ENCODE data around the gene COL15A1. TPM values are rescaled to one million over a fixed set of nuclear protein-coding genes. Genes with fewer than 3 reads are reported as not detected.

COL15A1 gene
- total and polyA plus RNA-seq, 2 donors (not counting 1 experiment from before 2014, with no cell fraction given): not detected

- no peak overlapping the region for H3K4me2 ChIP-seq (replicated peaks; ENCODE audit: low read depth, low read length, poor library complexity, severe bottlenecking)
- H2AFZ ChIP-seq (ENCODE audit: insufficient read depth, low read depth, low read length, poor library complexity, severe bottlenecking): no peak overlapping the region
- no peak overlapping the region for H3K27ac ChIP-seq (ENCODE audit: low read length in 2 of 2)
- no peak for DNase-seq
- 73% methylated on average over 10 of the region's 12 CpGs for whole genome bisulfite sequencing (ENCODE audit: insufficient coverage)
- Mint-ChIP-seq H3K4me3 (no peak overlapping the region), H3K4me1 (peaks cover 19% of the 10 kb centered on the region), H3K27ac (no peak overlapping the region), H3K27me3 (no peaks in the 10 kb centered on the region), H3K9me3 (ENCODE audit: insufficient read depth) (no peaks in the 10 kb centered on the region)
- peaks cover 14 to 23% of the 10 kb centered on the region in 2 donors for H3K4me1 ChIP-seq (ENCODE audit: control insufficient read depth in 2 of 2, insufficient read depth in 2 of 2, low read length in 2 of 2)
- POLR2A ChIA-PET: no interaction called here
- no peak overlapping the region for H3K9ac ChIP-seq (ENCODE audit: low read length)
- no peaks in the 10 kb centered on the region for H4K20me1 ChIP-seq (ENCODE audit: control insufficient read depth, insufficient read depth, low read length, poor library complexity, severe bottlenecking)
- intact Hi-C loops (cut with micrococcal nuclease): loop anchor here (5.0 kb wide), 1 partner anchor 677 kb away; no protein-coding TSS in a partner anchor
- H3K36me3 ChIP-seq (replicated peaks in 1 of 2; ENCODE audit: control extremely low read depth in 1 of 2, control insufficient read depth in 1 of 2, extremely low read depth in 1 of 2, insufficient read depth in 2 of 2, low read length in 1 of 2): no peaks in the 10 kb centered on the region
- H3K9me3 ChIP-seq (ENCODE audit: control extremely low read depth in 1 of 3, control insufficient read depth in 2 of 3, insufficient read depth in 1 of 3, low read length in 2 of 3): peaks cover 0 to 10% (median 0%) of the 10 kb centered on the region in 3 donors
- no peak for TF ChIP-seq EZH2 (IDR thresholded peaks at IDR 0.05; ENCODE audit: borderline replicate concordance, insufficient read depth, low read depth, low read length, poor library complexity, severe bottlenecking)
- TF ChIP-seq CTCF (IDR thresholded peaks at IDR 0.05): no peak
- no peak overlapping the region for H3K4me3 ChIP-seq (ENCODE audit: control extremely low read depth in 1 of 5, extremely low read depth in 1 of 5, insufficient read depth in 1 of 5, low read depth in 2 of 5, low read length in 4 of 5)
- peaks cover 0 to 9% (median 0%) of the 10 kb centered on the region in 4 experiments for H3K27me3 ChIP-seq (replicated peaks in 1 of 4; ENCODE audit: control extremely low read depth in 1 of 4, control insufficient read depth in 3 of 4, insufficient read depth in 4 of 4, low read length in 3 of 4)
- H3K79me2 ChIP-seq (ENCODE audit: control insufficient read depth, insufficient read depth, low read length): no peaks in the 10 kb centered on the region
- no peak for ATAC-seq (ENCODE audit: low read depth)
- CTCF ChIA-PET: interaction anchor here (1.6 to 11.5 kb wide), 2 partner anchors 18 to 146 kb away, joined by 5 to 439 read pairs; no protein-coding TSS in a partner anchor
Measured at GRCh38 chr9:98994172-98995058, 50.7 kb downstream of the COL15A1 start.
